ENCODE results near the gene METTL6.

METTL6 gene

GRCh38 chr3:15427182-15427880, at the start of gene METTL6, which contains the start of gene EAF1:
Gene METTL6, minus strand, starts transcription at chr3:15427544. Its CDS starts 1,033 bp downstream, at chr3:15426511.
Gene EAF1, plus strand, starts transcription at chr3:15427598. Its CDS starts 182 bp downstream, at chr3:15427780.
- Histone ChIP-seq H3K36me3 (ENCODE audit: control insufficient read depth, low read depth, low read length) (peaks cover 23% of the 10 kb centered on the region), H3K27me3 (ENCODE audit: control insufficient read depth, insufficient read depth, low read length) (no peaks in the 10 kb centered on the region), H3K4me1 (ENCODE audit: control insufficient read depth, low read depth, low read length) (peaks cover 3% of the 10 kb centered on the region), H3K9me3 (ENCODE audit: control insufficient read depth, low read depth, low read length) (no peaks in the 10 kb centered on the region), H3K27ac (ENCODE audit: low read length) (peak within 1 kb of the TSS; percentile 3), H3K9ac (ENCODE audit: low read length) (peak within 1 kb of the TSS; percentile 68), H3K4me3 (ENCODE audit: low read length) (peak within 1 kb of the TSS; percentile 91)

- Histone ChIP-seq H3K4me1 (ENCODE audit: control insufficient read depth, low read depth, low read length) (no peaks in the 10 kb centered on the region), H3K27ac (ENCODE audit: low read length) (no peak overlapping the region), H3K27me3 (ENCODE audit: control insufficient read depth, insufficient read depth, low read length) (no peaks in the 10 kb centered on the region), H3K4me3 (ENCODE audit: low read length) (no peak overlapping the region), H3K9ac (ENCODE audit: low read length) (no peak overlapping the region), H3K9me3 (ENCODE audit: control insufficient read depth, low read depth, low read length) (no peaks in the 10 kb centered on the region), H3K36me3 (ENCODE audit: control insufficient read depth, low read depth, low read length) (no peaks in the 10 kb centered on the region)
Observed at GRCh38 chr3:15476378-15476777, 49.0 kb upstream of the METTL6 start.

- Histone ChIP-seq H3K4me3 (ENCODE audit: low read length) (no peak overlapping the region), H3K27ac (ENCODE audit: low read length) (no peak overlapping the region), H3K9ac (ENCODE audit: low read length) (no peak overlapping the region), H3K9me3 (ENCODE audit: control insufficient read depth, low read depth, low read length) (no peaks in the 10 kb centered on the region), H3K36me3 (ENCODE audit: control insufficient read depth, low read depth, low read length) (no peaks in the 10 kb centered on the region), H3K27me3 (ENCODE audit: control insufficient read depth, insufficient read depth, low read length) (no peaks in the 10 kb centered on the region), H3K4me1 (ENCODE audit: control insufficient read depth, low read depth, low read length) (no peaks in the 10 kb centered on the region)
Observed at GRCh38 chr3:15475161-15475560, 47.8 kb upstream of the METTL6 start.

- no peaks in the 10 kb centered on the region for H3K4me1 ChIP-seq (ENCODE audit: control insufficient read depth, low read depth, low read length)
- no peak overlapping the region for H3K4me3 ChIP-seq (ENCODE audit: low read length)
- no peaks in the 10 kb centered on the region for H3K36me3 ChIP-seq (ENCODE audit: control insufficient read depth, low read depth, low read length)
- no peak overlapping the region for H3K9ac ChIP-seq (ENCODE audit: low read length)
- H3K9me3 ChIP-seq (ENCODE audit: control insufficient read depth, low read depth, low read length), result no peaks in the 10 kb centered on the region
- H3K27ac ChIP-seq (ENCODE audit: low read length), result no peak overlapping the region
- H3K27me3 ChIP-seq (ENCODE audit: control insufficient read depth, insufficient read depth, low read length), result no peaks in the 10 kb centered on the region
Observed at GRCh38 chr3:15471861-15472260, 44.5 kb upstream of the METTL6 start.

- no peaks in the 10 kb centered on the region for H3K36me3 ChIP-seq (ENCODE audit: control insufficient read depth, low read depth, low read length)
- no peak overlapping the region for H3K9ac ChIP-seq (ENCODE audit: low read length)
- no peaks in the 10 kb centered on the region for H3K27me3 ChIP-seq (ENCODE audit: control insufficient read depth, insufficient read depth, low read length)
- H3K9me3 ChIP-seq (ENCODE audit: control insufficient read depth, low read depth, low read length), result no peaks in the 10 kb centered on the region
- H3K27ac ChIP-seq (ENCODE audit: low read length), result no peak overlapping the region
- no peaks in the 10 kb centered on the region for H3K4me1 ChIP-seq (ENCODE audit: control insufficient read depth, low read depth, low read length)
- H3K4me3 ChIP-seq (ENCODE audit: low read length), result no peak overlapping the region
Observed at GRCh38 chr3:15470849-15471248, 43.5 kb upstream of the METTL6 start.

GRCh38 chr3:15470261-15470660, 42.9 kb upstream of the METTL6 start:
- Histone ChIP-seq H3K9me3 (ENCODE audit: control insufficient read depth, low read depth, low read length) (no peaks in the 10 kb centered on the region), H3K4me1 (ENCODE audit: control insufficient read depth, low read depth, low read length) (no peaks in the 10 kb centered on the region), H3K27me3 (ENCODE audit: control insufficient read depth, insufficient read depth, low read length) (no peaks in the 10 kb centered on the region), H3K36me3 (ENCODE audit: control insufficient read depth, low read depth, low read length) (no peaks in the 10 kb centered on the region), H3K9ac (ENCODE audit: low read length) (no peak overlapping the region), H3K4me3 (ENCODE audit: low read length) (no peak overlapping the region), H3K27ac (ENCODE audit: low read length) (no peak overlapping the region)

- H3K27me3 ChIP-seq (ENCODE audit: control insufficient read depth, insufficient read depth, low read length), result no peaks in the 10 kb centered on the region
- H3K36me3 ChIP-seq (ENCODE audit: control insufficient read depth, low read depth, low read length), result no peaks in the 10 kb centered on the region
- no peak overlapping the region for H3K4me3 ChIP-seq (ENCODE audit: low read length)
- H3K27ac ChIP-seq (ENCODE audit: low read length), result no peak overlapping the region
- H3K9me3 ChIP-seq (ENCODE audit: control insufficient read depth, low read depth, low read length), result no peaks in the 10 kb centered on the region
- H3K9ac ChIP-seq (ENCODE audit: low read length), result no peak overlapping the region
- H3K4me1 ChIP-seq (ENCODE audit: control insufficient read depth, low read depth, low read length), result no peaks in the 10 kb centered on the region
Observed at GRCh38 chr3:15467227-15468181, 40.2 kb upstream of the METTL6 start.

- no peaks in the 10 kb centered on the region for H3K36me3 ChIP-seq (ENCODE audit: control insufficient read depth, low read depth, low read length)
- H3K27ac ChIP-seq (ENCODE audit: low read length), result no peak overlapping the region
- no peak overlapping the region for H3K9ac ChIP-seq (ENCODE audit: low read length)
- H3K27me3 ChIP-seq (ENCODE audit: control insufficient read depth, insufficient read depth, low read length), result no peaks in the 10 kb centered on the region
- H3K4me3 ChIP-seq (ENCODE audit: low read length), result no peak overlapping the region
- no peaks in the 10 kb centered on the region for H3K9me3 ChIP-seq (ENCODE audit: control insufficient read depth, low read depth, low read length)
- H3K4me1 ChIP-seq (ENCODE audit: control insufficient read depth, low read depth, low read length), result no peaks in the 10 kb centered on the region
Observed at GRCh38 chr3:15465876-15466585, 38.7 kb upstream of the METTL6 start.

- no peak overlapping the region for H3K4me3 ChIP-seq (ENCODE audit: low read length)
Observed at GRCh38 chr3:15462451-15462850, 35.1 kb upstream of the METTL6 start.

GRCh38 chr3:15460891-15461531, 33.7 kb upstream of the METTL6 start:
- H3K27me3 ChIP-seq (ENCODE audit: control insufficient read depth, insufficient read depth, low read length), result no peaks in the 10 kb centered on the region
- H3K9me3 ChIP-seq (ENCODE audit: control insufficient read depth, low read depth, low read length), result no peaks in the 10 kb centered on the region
- H3K4me1 ChIP-seq (ENCODE audit: control insufficient read depth, low read depth, low read length), result no peaks in the 10 kb centered on the region
- no peak overlapping the region for H3K4me3 ChIP-seq (ENCODE audit: low read length)
- no peak overlapping the region for H3K27ac ChIP-seq (ENCODE audit: low read length)
- H3K9ac ChIP-seq (ENCODE audit: low read length), result no peak overlapping the region
- H3K36me3 ChIP-seq (ENCODE audit: control insufficient read depth, low read depth, low read length), result no peaks in the 10 kb centered on the region

More at GRCh38 chr3:15462451-15462850, 35.1 kb upstream of the METTL6 start:
- H3K27ac ChIP-seq (ENCODE audit: low read length), result no peak overlapping the region
- H3K27me3 ChIP-seq (ENCODE audit: control insufficient read depth, insufficient read depth, low read length), result no peaks in the 10 kb centered on the region
- H3K9ac ChIP-seq (ENCODE audit: low read length), result no peak overlapping the region
- H3K9me3 ChIP-seq (ENCODE audit: control insufficient read depth, low read depth, low read length), result no peaks in the 10 kb centered on the region
- no peaks in the 10 kb centered on the region for H3K4me1 ChIP-seq (ENCODE audit: control insufficient read depth, low read depth, low read length)
- H3K36me3 ChIP-seq (ENCODE audit: control insufficient read depth, low read depth, low read length), result no peaks in the 10 kb centered on the region
